Duodenal mucosa (tissue), 2 donors: ENCODE measurements around the gene CDC42BPG.
A peak's percentile ranks its signal among the peaks of the same experiment; 100 is the strongest.

Experiments used
- H3K27ac ChIP-seq: one replicate; pipeline ENCODE4 v1.7.0; 2013; ENCODE audit warnings: low read depth, low read length
- H3K27me3 ChIP-seq, 2 donors: one replicate each; pipeline ENCODE4 v1.7.0; 2013; ENCODE audit warnings: low read length in 2 of 2, control low read depth in 1 of 2; ENCODE audit not compliant: insufficient read depth in 2 of 2, control insufficient read depth in 1 of 2
- H3K36me3 ChIP-seq, 2 donors: one replicate each; pipeline ENCODE4 v1.7.0; 2013; ENCODE audit warnings: low read length in 2 of 2, control low read depth in 1 of 2; ENCODE audit not compliant: insufficient read depth in 2 of 2, control insufficient read depth in 1 of 2
- H3K4me1 ChIP-seq, 2 donors: one replicate each; pipeline ENCODE4 v1.7.0; 2013; ENCODE audit warnings: low read length in 2 of 2, control low read depth in 1 of 2; ENCODE audit not compliant: insufficient read depth in 2 of 2, control insufficient read depth in 1 of 2
- H3K4me3 ChIP-seq, 2 donors: one replicate each; pipeline ENCODE4 v1.7.0; 2013; ENCODE audit warnings: low read length in 2 of 2, low read depth in 1 of 2
- H3K9ac ChIP-seq, 2 donors: one replicate each; pipeline ENCODE4 v1.7.0; 2013; ENCODE audit warnings: low read length in 2 of 2, low read depth in 1 of 2
- H3K9me3 ChIP-seq, 2 donors: one replicate each; pipeline ENCODE4 v1.7.0; 2013; ENCODE audit warnings: low read length in 2 of 2, control low read depth in 1 of 2; ENCODE audit not compliant: control insufficient read depth in 1 of 2

Gene CDC42BPG

DNA sequence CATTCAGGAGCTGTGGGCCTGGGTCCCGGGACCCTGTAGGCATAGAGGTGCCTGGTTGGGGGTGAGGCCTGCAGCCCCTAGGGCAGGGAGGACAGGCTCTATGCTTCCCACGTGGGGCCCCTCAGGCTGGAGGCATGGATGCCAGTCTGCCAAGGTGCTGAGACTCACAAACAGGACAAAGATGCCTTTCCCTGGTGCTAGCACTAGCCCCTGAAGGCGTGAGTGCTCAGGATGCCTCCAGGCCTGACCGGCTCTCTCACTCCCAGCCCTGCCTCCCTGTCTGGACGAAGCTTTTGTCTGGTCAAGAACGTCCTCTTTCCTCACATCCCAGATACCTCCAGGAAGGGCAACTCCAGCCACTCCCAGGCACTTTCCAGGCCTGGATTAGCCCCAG is 2.1 kb downstream of the CDC42BPG start:
- peak overlapping the region in 1 of 2 donors; percentile 86 for H3K4me3 ChIP-seq
- peak overlapping the region in 1 of 2 donors; percentile 87 for H3K9ac ChIP-seq
- H3K27me3 ChIP-seq: no peaks in the 10 kb centered on the region
- peaks cover 5 to 32% of the 10 kb centered on the region in 2 donors for H3K36me3 ChIP-seq
- H3K27ac ChIP-seq: no peak overlapping the region
- H3K9me3 ChIP-seq: no peaks in the 10 kb centered on the region
- H3K4me1 ChIP-seq: peaks cover 3 to 30% of the 10 kb centered on the region in 2 donors

DNA sequence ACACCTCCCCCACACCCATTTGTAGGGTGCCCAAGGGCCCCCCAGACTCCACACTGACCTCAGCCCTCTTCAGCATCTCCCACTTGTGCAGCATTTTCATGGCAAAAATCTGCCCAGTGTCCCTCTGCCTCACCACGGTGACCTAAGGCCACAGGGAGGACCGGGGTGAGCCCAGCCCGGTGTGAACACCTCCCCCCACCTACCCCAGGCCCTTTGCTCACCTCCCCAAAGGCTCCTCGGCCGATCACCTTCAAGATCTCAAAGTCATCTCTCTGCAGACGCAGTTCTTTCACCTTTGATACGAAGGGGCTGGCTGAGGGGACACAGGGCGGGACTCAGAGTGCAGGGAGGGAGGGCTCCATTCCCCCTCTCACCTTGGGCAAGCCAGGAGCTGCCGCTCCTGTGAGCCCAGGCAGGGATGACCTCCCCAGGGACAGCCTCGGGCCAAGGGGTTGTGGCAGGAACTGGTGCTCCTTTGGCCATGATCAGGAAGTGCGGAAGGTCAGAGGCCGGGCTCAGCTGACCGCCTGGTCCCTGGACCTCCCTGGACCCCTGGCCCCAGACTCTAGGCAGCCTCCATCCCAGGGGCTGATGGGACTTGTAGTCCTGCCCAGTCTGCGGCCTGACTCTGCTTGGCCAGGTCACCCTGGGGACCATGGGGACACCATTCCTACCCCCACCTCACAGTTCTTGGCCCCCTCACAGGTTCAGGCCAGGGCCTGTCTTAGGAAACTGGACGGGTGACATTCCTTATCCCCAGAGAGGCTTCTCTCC is 2.7 kb downstream of the CDC42BPG start:
- Histone ChIP-seq H3K9ac (peak overlapping the region in 1 of 2 donors; percentile 87), H3K4me3 (no peak overlapping the region), H3K9me3 (no peaks in the 10 kb centered on the region), H3K36me3 (peaks cover 5 to 38% of the 10 kb centered on the region in 2 donors), H3K27me3 (no peaks in the 10 kb centered on the region), H3K4me1 (peaks cover 0 to 24% of the 10 kb centered on the region in 2 donors), H3K27ac (no peak overlapping the region)

DNA sequence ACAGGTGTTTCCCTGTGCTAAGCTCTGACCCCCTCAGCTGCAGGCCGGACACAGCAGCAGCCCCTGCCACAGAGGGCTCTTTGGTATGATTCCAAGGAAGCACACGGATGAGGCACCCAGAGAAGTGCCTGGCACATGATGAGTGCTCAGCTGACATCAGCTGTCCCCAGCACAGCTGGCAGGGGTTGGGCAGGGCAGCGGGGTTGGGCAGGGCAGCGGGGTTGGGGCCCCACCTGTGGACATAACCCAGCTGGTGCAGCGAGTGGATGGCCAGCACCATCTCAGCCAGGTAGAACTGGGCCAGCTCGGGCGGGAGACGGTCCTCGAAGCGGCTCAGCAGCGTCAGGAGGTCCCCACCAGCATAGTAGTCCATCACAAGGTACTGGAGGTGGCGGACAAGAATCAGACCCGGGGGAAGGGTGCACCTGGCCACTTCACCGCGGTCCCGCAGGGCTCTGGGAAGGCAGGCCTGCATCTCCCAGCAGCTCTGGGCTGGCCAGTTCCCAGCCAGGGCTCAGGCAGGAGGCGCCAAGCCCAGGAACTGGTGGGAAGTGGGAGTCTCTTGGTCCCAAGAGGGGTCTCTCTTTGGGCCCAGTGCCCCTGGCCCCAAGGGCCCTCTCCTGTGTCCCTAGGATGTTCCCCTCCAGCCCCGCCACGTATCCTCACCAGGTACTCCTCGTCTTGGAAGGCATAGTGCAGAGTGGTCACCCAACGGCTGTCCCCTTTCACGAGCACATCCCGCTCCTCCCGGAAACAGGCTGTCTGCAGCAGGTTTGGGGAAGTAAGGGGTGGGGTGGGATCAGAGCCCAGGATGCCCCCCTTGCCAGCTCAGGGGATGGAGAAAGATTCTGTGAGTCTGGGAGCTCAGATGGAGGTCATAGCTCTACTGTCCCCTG is 4.3 kb downstream of the CDC42BPG start:
- Histone ChIP-seq H3K27me3 (no peaks in the 10 kb centered on the region), H3K4me3 (no peak overlapping the region), H3K27ac (no peak overlapping the region), H3K4me1 (peaks cover 4 to 26% of the 10 kb centered on the region in 2 donors), H3K9ac (no peak overlapping the region), H3K36me3 (peaks cover 8 to 41% of the 10 kb centered on the region in 2 donors), H3K9me3 (no peaks in the 10 kb centered on the region)

DNA sequence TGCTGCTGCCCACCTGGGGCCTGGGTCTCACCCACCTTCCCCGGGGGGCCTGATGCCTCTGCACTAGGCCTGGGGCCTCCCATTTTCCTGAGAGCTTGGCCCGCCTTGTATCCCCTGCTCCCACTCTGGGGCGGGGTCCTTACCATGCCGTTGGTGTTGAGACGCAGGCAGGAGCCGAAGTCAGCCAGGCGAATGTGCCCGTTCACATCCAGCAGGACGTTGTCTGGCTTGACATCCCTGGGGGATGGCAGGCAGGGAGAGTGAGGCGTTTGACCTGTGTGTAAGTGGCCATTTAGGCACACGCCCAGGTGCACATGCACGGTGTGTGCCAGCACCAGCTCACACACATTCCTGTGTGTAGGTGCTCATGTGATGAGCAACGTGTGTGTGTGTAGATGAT is 5.1 kb downstream of the CDC42BPG start:
- H3K27ac ChIP-seq: no peak overlapping the region
- H3K9me3 ChIP-seq: no peaks in the 10 kb centered on the region
- no peaks in the 10 kb centered on the region for H3K27me3 ChIP-seq
- H3K4me3 ChIP-seq: no peak overlapping the region
- H3K4me1 ChIP-seq: peaks cover 4 to 24% of the 10 kb centered on the region in 2 donors
- peaks cover 8 to 45% of the 10 kb centered on the region in 2 donors for H3K36me3 ChIP-seq
- H3K9ac ChIP-seq: no peak overlapping the region

DNA sequence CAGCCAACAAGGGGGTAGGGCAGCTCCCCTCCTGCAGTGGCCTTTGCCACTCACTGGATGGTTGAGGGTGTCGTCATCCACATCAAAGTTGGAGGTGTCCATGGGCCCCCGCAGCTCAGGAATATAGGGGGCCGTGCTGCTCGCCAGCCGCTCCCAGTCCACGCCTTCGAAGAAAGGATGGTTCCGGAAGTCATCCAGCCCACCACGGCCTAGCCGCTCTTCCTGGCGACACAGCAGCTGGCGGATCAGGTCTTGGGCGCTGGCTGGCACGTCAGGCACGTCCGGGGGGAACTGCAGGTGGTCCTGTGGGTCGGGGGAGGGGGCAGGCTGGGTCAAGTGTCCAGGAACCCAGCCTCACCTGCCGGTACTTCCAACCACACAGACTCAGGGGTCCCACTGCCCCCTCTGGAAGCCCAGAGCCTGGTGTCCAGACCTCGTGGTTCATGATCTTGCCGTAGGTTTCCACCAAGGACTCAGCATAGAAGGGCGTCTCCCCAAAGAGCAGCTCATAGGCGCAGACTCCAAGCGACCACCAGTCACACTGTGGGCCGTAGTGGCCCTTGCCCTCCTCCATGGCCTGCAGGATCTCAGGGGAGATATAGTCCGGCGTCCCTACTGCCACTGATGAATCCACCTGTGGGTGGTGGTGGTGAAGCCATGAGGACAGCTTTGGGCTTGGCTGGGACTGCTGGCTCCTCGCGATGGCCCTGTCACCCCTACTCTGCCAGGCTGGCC is 5.7 kb downstream of the CDC42BPG start:
- H3K27me3 ChIP-seq: no peaks in the 10 kb centered on the region
- H3K4me1 ChIP-seq: peaks cover 4 to 20% of the 10 kb centered on the region in 2 donors
- no peak overlapping the region for H3K27ac ChIP-seq
- H3K36me3 ChIP-seq: peaks cover 10 to 50% of the 10 kb centered on the region in 2 donors
- no peak overlapping the region for H3K9ac ChIP-seq
- no peak overlapping the region for H3K4me3 ChIP-seq
- no peaks in the 10 kb centered on the region for H3K9me3 ChIP-seq

DNA sequence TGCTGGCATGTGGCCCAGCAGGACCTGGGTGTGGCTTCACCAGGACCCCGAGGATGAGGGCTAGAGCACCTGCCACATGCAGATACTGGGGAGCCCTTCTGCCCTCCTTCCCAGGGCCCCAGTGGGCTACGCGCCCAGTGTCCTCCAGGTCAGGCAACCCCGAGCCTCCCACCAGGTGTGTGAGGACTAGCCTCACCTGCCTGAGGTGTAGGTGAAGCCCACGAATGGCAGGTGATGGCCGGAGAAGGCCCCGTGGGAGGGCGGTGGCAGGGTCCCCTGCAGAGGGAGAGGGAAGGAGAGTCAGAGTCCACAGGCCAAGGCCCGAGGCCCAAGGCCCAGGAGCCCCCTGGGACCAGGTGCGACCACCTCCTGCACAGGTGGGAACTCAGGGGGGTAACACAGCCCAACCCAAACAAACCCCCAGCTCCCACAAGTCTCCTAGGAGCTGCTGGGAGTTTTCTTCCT is 6.5 kb downstream of the CDC42BPG start:
- H3K27me3 ChIP-seq: no peaks in the 10 kb centered on the region
- H3K4me1 ChIP-seq: peaks cover 4 to 15% of the 10 kb centered on the region in 2 donors
- no peak overlapping the region for H3K4me3 ChIP-seq
- no peaks in the 10 kb centered on the region for H3K9me3 ChIP-seq
- no peak overlapping the region for H3K27ac ChIP-seq
- H3K9ac ChIP-seq: no peak overlapping the region
- peaks cover 13 to 58% of the 10 kb centered on the region in 2 donors for H3K36me3 ChIP-seq

DNA sequence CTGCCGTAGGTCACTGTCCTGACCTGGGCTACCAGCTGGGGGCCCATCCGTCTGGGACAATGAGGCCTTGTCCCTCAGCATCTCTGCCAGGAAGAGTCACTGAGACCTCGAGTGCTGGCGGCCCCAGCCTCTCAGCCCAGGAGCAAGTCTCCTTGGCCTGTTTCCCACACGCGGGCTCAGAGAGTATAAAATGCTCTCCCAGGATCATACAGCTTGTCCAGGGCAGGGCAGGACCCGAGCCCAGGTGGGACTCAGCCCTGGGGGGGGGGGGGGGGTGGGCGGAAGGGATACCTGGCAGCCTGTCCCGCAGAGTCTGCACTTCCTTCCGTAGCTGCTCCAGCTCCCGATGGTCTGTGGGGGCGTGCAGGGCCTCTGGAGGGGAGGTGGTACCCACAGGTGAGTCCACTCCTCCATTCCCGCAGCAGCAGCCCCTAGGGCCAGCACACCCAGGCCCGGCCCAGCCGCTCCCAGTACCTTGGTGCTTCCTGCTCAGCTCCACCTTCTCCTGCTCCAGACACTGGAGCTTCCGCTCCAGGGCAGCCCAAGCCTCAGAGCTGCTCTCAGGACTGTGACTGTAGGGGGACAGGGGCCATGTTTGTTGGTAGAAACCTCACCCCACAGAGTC is 7.9 kb downstream of the CDC42BPG start:
- Histone ChIP-seq H3K27me3 (no peaks in the 10 kb centered on the region), H3K9me3 (no peaks in the 10 kb centered on the region), H3K9ac (no peak overlapping the region), H3K27ac (no peak overlapping the region), H3K36me3 (peaks cover 20 to 68% of the 10 kb centered on the region in 2 donors), H3K4me1 (peaks cover 4 to 7% of the 10 kb centered on the region in 2 donors), H3K4me3 (no peak overlapping the region)

DNA sequence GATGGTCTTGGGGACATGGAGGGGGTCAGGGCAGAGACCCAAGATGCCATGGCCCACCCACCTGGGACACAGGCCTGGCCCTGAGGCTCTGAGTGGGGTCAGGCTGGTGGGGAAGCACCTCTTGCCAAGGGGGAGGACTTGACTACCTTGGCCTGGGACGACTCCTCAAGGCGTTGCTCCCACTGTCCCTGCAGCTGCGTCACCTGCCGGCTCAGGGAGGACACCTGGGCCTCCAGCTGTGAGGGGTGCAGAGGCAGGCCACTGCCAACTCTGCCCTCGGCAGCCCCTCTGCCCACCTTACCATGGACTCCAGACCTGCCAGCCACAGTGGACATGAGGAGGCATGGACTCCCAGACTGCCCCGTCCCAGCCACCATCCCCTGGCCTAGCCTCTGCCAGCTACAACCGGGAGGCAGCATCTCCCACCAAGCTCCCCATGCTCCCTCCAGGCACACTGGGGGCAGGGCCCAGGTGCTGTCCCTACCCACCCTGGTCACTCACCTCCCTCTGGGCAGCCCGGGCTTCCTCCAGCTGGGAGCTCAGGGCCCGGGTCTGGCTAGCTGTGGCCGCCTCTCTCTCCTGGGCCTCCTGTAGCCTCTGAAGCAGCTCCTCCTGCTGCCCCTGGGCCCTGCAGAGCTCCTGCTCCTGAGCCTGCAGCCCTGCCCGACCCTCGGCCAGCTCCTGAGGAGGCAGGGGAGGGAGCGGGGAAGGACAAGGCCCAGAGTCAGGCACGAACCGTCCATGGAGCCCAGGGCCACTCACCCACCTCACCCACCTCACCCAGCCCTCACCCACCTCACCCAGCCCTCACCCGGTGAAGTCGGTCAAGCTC is 8.6 kb downstream of the CDC42BPG start:
- Histone ChIP-seq H3K36me3 (peaks cover 21 to 72% of the 10 kb centered on the region in 2 donors), H3K4me1 (peaks cover 4 to 7% of the 10 kb centered on the region in 2 donors), H3K9me3 (no peaks in the 10 kb centered on the region), H3K27me3 (no peaks in the 10 kb centered on the region), H3K27ac (no peak overlapping the region), H3K9ac (no peak overlapping the region), H3K4me3 (no peak overlapping the region)
